Ovary (tissue), 3 donors: ENCODE measurements around the gene CD164L2.
A peak's percentile ranks its signal among the peaks of the same experiment; 100 is the strongest.

Experiments
- CTCF ChIP-seq, 3 donors: fragments of 450-650 bp in 2 of 3; fragments of 200-600 bp in 1 of 3; IDR thresholded peaks; one replicate each; pipeline versions ENCODE4 v1.5.1 to v1.8.0; 2016 to 2022; ENCODE audit warnings: antibody characterized with exemption in 3 of 3, mild to moderate bottlenecking in 1 of 3
- EP300 ChIP-seq: sonication (generic); formaldehyde crosslinking; IDR thresholded peaks from one replicate; pipeline ENCODE4 v1.6.1; 2017; ENCODE audit warnings: antibody characterized with exemption
- POLR2A ChIP-seq: fragments of 450-650 bp; IDR thresholded peaks from one replicate; pipeline ENCODE4 v1.6.1; 2017; ENCODE audit warnings: antibody characterized with exemption, mild to moderate bottlenecking, moderate library complexity
- donor health status: DM: no; HTN: no; CAD: no.

- TF ChIP-seq CTCF (IDR thresholded peaks at IDR 0.05): peak in 1 of 3 donors; percentile 25
- TF ChIP-seq POLR2A: no peak
- TF ChIP-seq EP300: no peak
Observed at GRCh38 chr1:27403065-27403726, 20.1 kb upstream of the CD164L2 start.
